Adrenal gland (tissue), 5 donors: Measurements from ENCODE around the gene TTYH2.

Experiments used
- POLR2A ChIP-seq, 2 donors: fragments of 450-650 bp; IDR thresholded peaks; one replicate each; pipeline ENCODE4 v1.6.1; 2017; ENCODE audit warnings: antibody characterized with exemption in 2 of 2, mild to moderate bottlenecking in 2 of 2, moderate library complexity in 1 of 2
- TF ChIP-seq, protein P1 (sequence below), 6 experiments: fragments of 450-650 bp in 4 of 6; fragments of 200-600 bp in 2 of 6; sonication (generic) in 1 of 6; IDR thresholded peaks; 1 replicate in 5 of 6; 2 replicates in 1 of 6; pipeline versions ENCODE4 v1.5.1 to v1.8.0; 2016 to 2021; ENCODE audit warnings: antibody characterized with exemption in 6 of 6, mild to moderate bottlenecking in 2 of 6, moderate library complexity in 1 of 6
- donor health status: DM: no; HTN: no; CAD: no.

- TF ChIP-seq, protein P1, sequence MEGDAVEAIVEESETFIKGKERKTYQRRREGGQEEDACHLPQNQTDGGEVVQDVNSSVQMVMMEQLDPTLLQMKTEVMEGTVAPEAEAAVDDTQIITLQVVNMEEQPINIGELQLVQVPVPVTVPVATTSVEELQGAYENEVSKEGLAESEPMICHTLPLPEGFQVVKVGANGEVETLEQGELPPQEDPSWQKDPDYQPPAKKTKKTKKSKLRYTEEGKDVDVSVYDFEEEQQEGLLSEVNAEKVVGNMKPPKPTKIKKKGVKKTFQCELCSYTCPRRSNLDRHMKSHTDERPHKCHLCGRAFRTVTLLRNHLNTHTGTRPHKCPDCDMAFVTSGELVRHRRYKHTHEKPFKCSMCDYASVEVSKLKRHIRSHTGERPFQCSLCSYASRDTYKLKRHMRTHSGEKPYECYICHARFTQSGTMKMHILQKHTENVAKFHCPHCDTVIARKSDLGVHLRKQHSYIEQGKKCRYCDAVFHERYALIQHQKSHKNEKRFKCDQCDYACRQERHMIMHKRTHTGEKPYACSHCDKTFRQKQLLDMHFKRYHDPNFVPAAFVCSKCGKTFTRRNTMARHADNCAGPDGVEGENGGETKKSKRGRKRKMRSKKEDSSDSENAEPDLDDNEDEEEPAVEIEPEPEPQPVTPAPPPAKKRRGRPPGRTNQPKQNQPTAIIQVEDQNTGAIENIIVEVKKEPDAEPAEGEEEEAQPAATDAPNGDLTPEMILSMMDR (IDR thresholded peaks at IDR 0.05): no peak
- no peak for TF ChIP-seq POLR2A (IDR thresholded peaks at IDR 0.05)
These were observed 17.5 kb downstream of the TTYH2 start for GRCh38 chr17:74230896-74231295.
